ENCODE measurements around the gene ERCC5.

GRCh38 chr13:102902789-102903347 is 57.0 kb downstream of the ERCC5 start:
- TF ChIP-seq RAD21 (IDR thresholded peaks at IDR 0.05) (no peak), TAF1 (conservative IDR thresholded peaks at IDR 0.05) (no peak), CTCF (IDR thresholded peaks at IDR 0.05; ENCODE audit: low read depth, low read length, missing input control) (no peak), GABPA (IDR thresholded peaks at IDR 0.05 in 1 of 2, conservative IDR thresholded peaks at IDR 0.05 in 1 of 2) (no peak), JUND (IDR thresholded peaks at IDR 0.05) (peak in 1 of 2 donors; percentile 13), EGR1 (IDR thresholded peaks at IDR 0.05; ENCODE audit: low read depth in 2 of 2) (no peak), REST (IDR thresholded peaks at IDR 0.05) (no peak), FOXA1 (IDR thresholded peaks at IDR 0.05) (no peak)
